ENCODE results near the gene CCDC24.

CCDC24 gene

DNA sequence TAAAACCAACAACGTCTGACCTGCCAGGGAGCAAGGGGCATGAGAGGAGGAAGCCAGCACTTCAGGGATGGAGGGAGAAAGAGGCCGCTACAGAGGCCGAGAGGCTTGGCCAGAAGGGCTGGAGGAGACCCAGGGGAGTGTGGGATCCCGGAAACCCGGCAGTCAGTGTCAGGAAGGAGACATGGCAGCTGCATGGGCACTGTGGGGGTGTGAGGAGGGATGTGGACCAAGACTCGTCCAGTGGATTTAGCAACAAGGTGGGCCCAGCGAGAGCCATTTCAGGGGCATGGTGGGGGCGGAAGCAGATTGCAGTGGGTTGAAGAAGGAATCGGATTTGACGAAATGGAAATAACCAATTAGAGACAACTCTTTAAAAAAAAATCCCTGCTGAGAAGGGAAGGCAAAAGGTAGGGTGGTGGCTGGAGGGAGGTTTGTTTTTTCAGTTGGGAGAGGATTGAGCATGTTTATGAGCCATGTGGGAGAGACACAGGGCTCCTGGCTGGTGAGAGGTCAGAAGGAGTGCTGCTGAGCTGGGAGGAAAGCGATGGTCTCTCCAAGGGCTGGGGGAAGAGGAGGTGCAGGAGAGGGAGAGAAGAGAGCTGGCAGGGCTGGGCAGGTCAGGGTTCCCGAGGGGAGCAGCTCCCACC, 8.0 kb upstream of the CCDC24 start:
- no peak for DNase-seq (ENCODE audit: low read depth)
- TF ChIP-seq, protein P1, sequence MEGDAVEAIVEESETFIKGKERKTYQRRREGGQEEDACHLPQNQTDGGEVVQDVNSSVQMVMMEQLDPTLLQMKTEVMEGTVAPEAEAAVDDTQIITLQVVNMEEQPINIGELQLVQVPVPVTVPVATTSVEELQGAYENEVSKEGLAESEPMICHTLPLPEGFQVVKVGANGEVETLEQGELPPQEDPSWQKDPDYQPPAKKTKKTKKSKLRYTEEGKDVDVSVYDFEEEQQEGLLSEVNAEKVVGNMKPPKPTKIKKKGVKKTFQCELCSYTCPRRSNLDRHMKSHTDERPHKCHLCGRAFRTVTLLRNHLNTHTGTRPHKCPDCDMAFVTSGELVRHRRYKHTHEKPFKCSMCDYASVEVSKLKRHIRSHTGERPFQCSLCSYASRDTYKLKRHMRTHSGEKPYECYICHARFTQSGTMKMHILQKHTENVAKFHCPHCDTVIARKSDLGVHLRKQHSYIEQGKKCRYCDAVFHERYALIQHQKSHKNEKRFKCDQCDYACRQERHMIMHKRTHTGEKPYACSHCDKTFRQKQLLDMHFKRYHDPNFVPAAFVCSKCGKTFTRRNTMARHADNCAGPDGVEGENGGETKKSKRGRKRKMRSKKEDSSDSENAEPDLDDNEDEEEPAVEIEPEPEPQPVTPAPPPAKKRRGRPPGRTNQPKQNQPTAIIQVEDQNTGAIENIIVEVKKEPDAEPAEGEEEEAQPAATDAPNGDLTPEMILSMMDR (IDR thresholded peaks at IDR 0.05; ENCODE audit: control insufficient read depth, insufficient read depth, low read depth, low read length, missing control alignments): no peak
- no peak overlapping the region for H3K4me3 ChIP-seq (ENCODE audit: control insufficient read depth, low read depth, low read length)

DNA sequence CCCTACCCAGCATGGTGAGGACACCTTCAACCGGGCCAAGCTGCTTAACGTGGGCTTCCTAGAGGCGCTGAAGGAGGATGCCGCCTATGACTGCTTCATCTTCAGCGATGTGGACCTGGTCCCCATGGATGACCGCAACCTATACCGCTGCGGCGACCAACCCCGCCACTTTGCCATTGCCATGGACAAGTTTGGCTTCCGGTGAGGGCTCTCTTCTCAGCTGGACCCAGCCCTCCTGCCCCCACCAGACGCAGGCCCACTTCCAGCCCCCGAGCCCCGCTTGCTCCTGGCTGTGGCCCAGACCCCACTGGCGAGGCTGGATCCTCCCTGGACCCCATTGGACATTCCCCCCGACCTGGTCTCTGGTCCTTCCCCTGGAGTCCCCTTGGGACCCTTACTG, 6.5 kb upstream of the CCDC24 start:
- no peak for DNase-seq (ENCODE audit: low read depth)
- TF ChIP-seq, protein P1 (IDR thresholded peaks at IDR 0.05; ENCODE audit: control insufficient read depth, insufficient read depth, low read depth, low read length, missing control alignments): no peak
- H3K4me3 ChIP-seq (ENCODE audit: control insufficient read depth, low read depth, low read length): no peak overlapping the region

DNA sequence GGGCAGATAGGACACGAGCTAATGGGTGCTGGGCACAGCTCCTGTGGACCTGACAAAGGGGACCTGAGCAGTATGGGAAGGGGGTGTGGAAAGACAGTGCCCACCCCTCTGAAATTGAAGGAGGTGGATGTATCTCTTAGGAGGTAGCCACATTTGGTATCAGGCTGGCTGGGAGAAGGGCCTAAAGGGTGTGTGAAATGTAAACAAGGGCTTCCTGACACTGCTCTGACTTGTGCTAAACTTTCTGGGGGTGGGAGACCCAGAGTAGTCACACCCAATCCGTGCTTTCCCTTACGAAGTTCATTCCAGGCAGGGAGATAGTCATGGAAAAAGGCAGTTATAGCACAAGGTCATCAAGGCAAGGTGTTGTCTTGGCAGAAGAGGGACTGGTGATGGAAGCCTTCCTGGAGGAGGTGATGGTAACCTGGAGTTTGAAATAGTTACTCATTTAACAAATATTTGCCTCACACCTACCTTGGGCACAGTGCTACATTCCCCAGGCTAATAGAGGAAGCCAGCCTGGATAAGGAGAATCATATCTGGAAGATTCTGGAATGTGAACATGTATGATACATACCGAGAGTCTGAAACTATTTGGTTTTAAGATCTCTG, 5.3 kb upstream of the CCDC24 start:
- no peak overlapping the region for H3K4me3 ChIP-seq (ENCODE audit: control insufficient read depth, low read depth, low read length)
- DNase-seq (ENCODE audit: low read depth): no peak
- TF ChIP-seq, protein P1 (IDR thresholded peaks at IDR 0.05; ENCODE audit: control insufficient read depth, insufficient read depth, low read depth, low read length, missing control alignments): no peak

DNA sequence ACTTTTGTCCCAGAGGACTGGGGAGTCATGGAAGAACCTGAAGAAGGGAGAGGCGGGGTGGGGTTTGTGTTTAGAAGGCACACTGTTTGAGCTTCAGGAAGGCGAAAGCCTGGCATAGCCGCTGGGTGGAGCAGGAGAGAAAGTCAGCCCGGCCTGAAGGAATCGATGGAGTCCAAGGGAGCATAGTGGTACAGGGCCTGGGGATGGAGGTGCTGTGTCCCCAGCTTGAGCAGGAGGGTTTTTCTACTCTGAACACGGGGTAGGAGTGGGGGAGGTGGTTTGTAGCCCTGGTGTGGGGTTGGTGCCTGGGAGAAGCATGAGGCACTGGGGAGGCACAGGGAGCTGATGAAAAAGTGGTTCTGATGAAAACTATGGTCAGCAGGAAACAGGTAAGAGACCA, 4.7 kb upstream of the CCDC24 start:
- TF ChIP-seq, protein P1 (IDR thresholded peaks at IDR 0.05; ENCODE audit: control insufficient read depth, insufficient read depth, low read depth, low read length, missing control alignments): no peak
- no peak overlapping the region for H3K4me3 ChIP-seq (ENCODE audit: control insufficient read depth, low read depth, low read length)
- no peak for DNase-seq (ENCODE audit: low read depth)

DNA sequence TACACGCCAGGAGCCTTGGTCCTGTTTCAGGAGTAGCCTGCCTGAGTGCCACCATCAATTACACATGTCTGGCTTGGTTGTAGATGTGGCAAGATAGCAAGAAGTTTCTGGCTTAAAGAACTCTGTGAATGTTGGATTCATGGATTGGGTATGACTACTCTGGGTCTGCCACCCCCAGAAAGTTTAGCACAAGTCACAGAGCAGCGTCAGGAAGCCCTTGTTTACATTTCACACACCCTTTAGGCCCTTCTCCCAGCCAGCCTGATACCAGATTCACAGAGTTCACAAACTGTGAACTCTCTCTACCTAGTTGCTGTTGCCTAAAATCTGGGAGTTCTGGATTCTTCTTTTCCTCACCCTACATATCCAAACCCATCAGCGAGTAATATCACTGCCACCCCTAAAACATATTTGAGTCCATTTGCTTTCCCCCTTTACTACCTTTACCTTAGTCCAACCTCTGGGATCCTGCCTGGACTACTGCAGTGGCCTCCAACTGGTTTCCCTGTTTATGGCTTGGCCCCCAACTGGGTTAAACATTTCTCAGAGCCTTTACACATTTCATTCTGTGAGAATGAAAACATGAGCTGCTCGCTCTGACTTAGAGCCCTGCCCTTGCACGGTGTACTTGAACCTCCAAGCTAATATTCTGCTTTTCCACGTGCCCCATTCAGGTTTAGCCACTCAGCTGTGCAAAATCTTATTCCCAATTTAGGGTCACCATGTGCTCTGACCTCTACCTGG, 4.1 kb upstream of the CCDC24 start:
- no peak for DNase-seq (ENCODE audit: low read depth)

More for the DNA sequence above, 4.1 kb upstream of the CCDC24 start:
- TF ChIP-seq, protein P1 (IDR thresholded peaks at IDR 0.05; ENCODE audit: control insufficient read depth, insufficient read depth, low read depth, low read length, missing control alignments): no peak
- H3K4me3 ChIP-seq (ENCODE audit: control insufficient read depth, low read depth, low read length): no peak overlapping the region
